Measurements from ENCODE around the gene MYO3B. TPM values are rescaled to one million over a fixed set of nuclear protein-coding genes. Genes with fewer than 3 reads are reported as not detected.

Gene MYO3B
- total RNA-seq, 2 experiments from 2014 or later = not detected

GRCh38 chr2:170339750-170340692, 162.1 kb downstream of the MYO3B start:
- peak overlapping the region; percentile 56 for H2AFZ ChIP-seq (ENCODE audit: low read length)
- CTCF ChIA-PET (ENCODE audit: unreplicated experiment) = no interaction called here
- BruUV-seq (replicated peaks) = no TSS peak
- H3K79me2 ChIP-seq (ENCODE audit: insufficient read depth, low read depth, low read length) = no peaks in the 10 kb centered on the region
- H3K4me3 ChIP-seq (ENCODE audit: low read depth, low read length, poor library complexity, severe bottlenecking) = no peak overlapping the region
- no peaks in the 10 kb centered on the region for H3K36me3 ChIP-seq (ENCODE audit: insufficient read depth, low read length)
- H3K27ac ChIP-seq (ENCODE audit: low read depth, low read length, poor library complexity, severe bottlenecking) = no peak overlapping the region
- no peaks in the 10 kb centered on the region for H3K9me3 ChIP-seq (ENCODE audit: low read length)
- POLR2A ChIA-PET = interaction anchor here (0.6 to 1.8 kb wide), 5 partner anchors 10 to 58 kb away, joined by 3 to 10 read pairs (median 4); no protein-coding TSS in a partner anchor
- H3K9me2 ChIP-seq (ENCODE audit: insufficient read depth, low read length) = no peaks in the 10 kb centered on the region; the same call in 1 of the 2 replicates
- intact Hi-C loops (cut with micrococcal nuclease; ENCODE audit: unreplicated experiment) = no loop called here
- no peak for DNase-seq (ENCODE audit: low spot score)
- peaks cover 39% of the 10 kb centered on the region for H3K4me1 ChIP-seq (ENCODE audit: insufficient read depth, low read length, poor library complexity, severe bottlenecking)
- peak overlapping the region; percentile 32; the same call in 1 of the 2 replicates for H3K4me2 ChIP-seq (ENCODE audit: low read length)
- H4K20me1 ChIP-seq (ENCODE audit: insufficient read depth, low read length) = no peaks in the 10 kb centered on the region
- TF ChIP-seq CTCF (conservative IDR thresholded peaks at IDR 0.05; ENCODE audit: low read length) (no peak), EZH2phosphoT487 (IDR thresholded peaks at IDR 0.05; ENCODE audit: borderline replicate concordance, low read depth, low read length) (no peak)

- peaks cover 39% of the 10 kb centered on the region for H3K4me1 ChIP-seq (ENCODE audit: insufficient read depth, low read length, poor library complexity, severe bottlenecking)
- H4K20me1 ChIP-seq (ENCODE audit: insufficient read depth, low read length) = no peaks in the 10 kb centered on the region
- ChIA-PET POLR2A (interaction anchor here (1.3 to 2.0 kb wide), 3 partner anchors 10 to 14 kb away, joined by 4 to 10 read pairs (median 8); no protein-coding TSS in a partner anchor), CTCF (ENCODE audit: unreplicated experiment) (no interaction called here)
- peak; percentile 24 for DNase-seq (ENCODE audit: low spot score)
- peak overlapping the region; percentile 32 for H3K4me2 ChIP-seq (ENCODE audit: low read length)
- no peaks in the 10 kb centered on the region for H3K36me3 ChIP-seq (ENCODE audit: insufficient read depth, low read length)
- no peaks in the 10 kb centered on the region for H3K79me2 ChIP-seq (ENCODE audit: insufficient read depth, low read depth, low read length)
- H3K9me3 ChIP-seq (ENCODE audit: low read length) = no peaks in the 10 kb centered on the region
- H3K4me3 ChIP-seq (ENCODE audit: low read depth, low read length, poor library complexity, severe bottlenecking) = no peak overlapping the region
- BruUV-seq (replicated peaks) = no TSS peak
- H3K9me2 ChIP-seq (ENCODE audit: insufficient read depth, low read length) = no peaks in the 10 kb centered on the region; the same call in 1 of the 2 replicates
- no peak overlapping the region for H3K27ac ChIP-seq (ENCODE audit: low read depth, low read length, poor library complexity, severe bottlenecking)
- intact Hi-C loops (cut with micrococcal nuclease; ENCODE audit: unreplicated experiment) = no loop called here
- peak overlapping the region; percentile 56 for H2AFZ ChIP-seq (ENCODE audit: low read length)
- TF ChIP-seq EZH2phosphoT487 (IDR thresholded peaks at IDR 0.05; ENCODE audit: borderline replicate concordance, low read depth, low read length) = no peak
- no peak for TF ChIP-seq CTCF (conservative IDR thresholded peaks at IDR 0.05; ENCODE audit: low read length)
These were observed 162.7 kb downstream of the MYO3B start for GRCh38 chr2:170340693-170341068.
